Lower leg skin (tissue), 4 donors: ENCODE data around the gene SMNDC1. TPM values are rescaled to one million over a fixed set of nuclear protein-coding genes. Genes with fewer than 3 reads are reported as not detected.

Experiments
- DNase-seq, 2 donors: peaks; one replicate each; pipeline ENCODE4 v3.0.0-alpha.2; 2019; ENCODE audit warnings: low spot score in 2 of 2
- H3K4me3 ChIP-seq: fragments of 200-600 bp; sonication (generic); 2 replicates; pipeline ENCODE4 v1.5.1; 2017; ENCODE audit warnings: mild to moderate bottlenecking, low read depth; ENCODE audit not compliant: poor library complexity, severe bottlenecking
- CTCF ChIP-seq, 3 donors: fragments of 450-650 bp; IDR thresholded peaks; one replicate each; pipeline ENCODE4 v1.5.1; 2016; ENCODE audit warnings: antibody characterized with exemption in 3 of 3, mild to moderate bottlenecking in 3 of 3, moderate library complexity in 2 of 3
- POLR2A ChIP-seq, 2 donors: fragments of 450-650 bp; IDR thresholded peaks; one replicate each; pipeline ENCODE4 v1.6.1; 2016 to 2017; ENCODE audit warnings: antibody characterized with exemption in 2 of 2, mild to moderate bottlenecking in 1 of 2, moderate library complexity in 1 of 2
- WGBS, 2 donors: methylation state at CpG; one replicate each; pipeline ENCODE4 v1.1.5; 2018; 5-methylcytosine and 5-hydroxymethylcytosine counted together
- intact Hi-C: fragments of 100-400 bp; cut with DNase I; formaldehyde crosslinking; loops from one replicate; pipeline ENCODE4 v1.15.0; 2023; ENCODE audit warnings: low total_unique reads
- total RNA-seq, 4 donors: library from RNA; depleted of rRNA; stranded (reverse); fragments of >200 nt; gene quantifications; one replicate each; pipeline ENCODE4 v1.1.0, GENCODE V29; 2016

SMNDC1 gene
- total RNA-seq, 4 donors from 2014 or later, result 8.0 to 20.5 (median 10.6) TPM

GRCh38 chr10:110267276-110267675, 37.4 kb downstream of the SMNDC1 start:
- TF ChIP-seq POLR2A (IDR thresholded peaks at IDR 0.05) (no peak), CTCF (IDR thresholded peaks at IDR 0.05) (no peak)
- no peak for DNase-seq
- no peak overlapping the region for H3K4me3 ChIP-seq
- intact Hi-C loops, result no loop called here
- 71 to 77% methylated on average over 1 of the region's 1 CpG for WGBS, 2 donors

- H3K4me3 ChIP-seq, result no peak overlapping the region
- intact Hi-C loops, result no loop called here
- no peak for TF ChIP-seq CTCF (IDR thresholded peaks at IDR 0.05)
- TF ChIP-seq POLR2A (IDR thresholded peaks at IDR 0.05), result no peak
- WGBS, 2 donors, result 96 to 99% methylated on average over 4 of the region's 4 CpGs
- DNase-seq, result no peak
These were observed 39.0 kb downstream of the SMNDC1 start for GRCh38 chr10:110265573-110266193.

- no peak for DNase-seq
- 71 to 79% methylated on average over 1 of the region's 1 CpG for WGBS, 2 donors
- H3K4me3 ChIP-seq, result no peak overlapping the region
- TF ChIP-seq CTCF (IDR thresholded peaks at IDR 0.05) (no peak), POLR2A (IDR thresholded peaks at IDR 0.05) (no peak)
- intact Hi-C loops, result no loop called here
These were observed 41.6 kb downstream of the SMNDC1 start for GRCh38 chr10:110263164-110263563.

- no peak for TF ChIP-seq CTCF (IDR thresholded peaks at IDR 0.05)
- TF ChIP-seq POLR2A (IDR thresholded peaks at IDR 0.05), result no peak
These were observed 43.8 kb downstream of the SMNDC1 start for GRCh38 chr10:110260746-110261477.

GRCh38 chr10:110259317-110259716, 45.4 kb downstream of the SMNDC1 start:
- intact Hi-C loops, result no loop called here
- no peak for DNase-seq
- no peak for TF ChIP-seq CTCF (IDR thresholded peaks at IDR 0.05)
- no peak for TF ChIP-seq POLR2A (IDR thresholded peaks at IDR 0.05)
- no peak overlapping the region for H3K4me3 ChIP-seq

More at GRCh38 chr10:110260746-110261477, 43.8 kb downstream of the SMNDC1 start:
- intact Hi-C loops, result no loop called here
- no peak for DNase-seq
- no peak overlapping the region for H3K4me3 ChIP-seq
- 59 to 62% methylated on average over 1 of the region's 1 CpG for WGBS, 2 donors
